GM12892 (cell line): ENCODE measurements around the gene SCT.

Experiments used
- POLR2A ChIP-seq: IDR thresholded peaks from 2 replicates; pipeline ENCODE4 v1.6.1; 2011; ENCODE audit warnings: low read depth, low read length, control low read depth
- POLR2AphosphoS5 ChIP-seq: IDR thresholded peaks from 2 replicates; pipeline ENCODE4 v1.6.1; 2011; ENCODE audit warnings: low read depth, low read length, control low read depth
- TAF1 ChIP-seq: IDR thresholded peaks from 2 replicates; pipeline ENCODE4 v1.6.1; 2011; ENCODE audit warnings: low read depth, mild to moderate bottlenecking, control low read depth, low read length, borderline replicate concordance

- no peak for TF ChIP-seq POLR2A
- TF ChIP-seq POLR2AphosphoS5: no peak
- TF ChIP-seq TAF1: no peak
Observed at GRCh38 chr11:657691-658126, 30.7 kb upstream of the SCT start.
